Keratinocyte (primary cell): ENCODE measurements around the gene UGT2B10. TPM values are rescaled to one million over a fixed set of nuclear protein-coding genes. Genes with fewer than 3 reads are reported as not detected.

ENCODE experiments used
- DNase-seq: peaks from one replicate; pipeline ENCODE4 v3.0.0-alpha.2; 2011; ENCODE audit warnings: low read depth, missing footprints, low spot score
- FAIRE-seq: peaks from 2 replicates; lab custom pipeline; 2011; peaks lifted over from hg19 to GRCh38; lab: Jason Lieb, UNC
- H2AFZ ChIP-seq: 2 replicates; pipeline ENCODE4 v1.6.0; 2012; ENCODE audit warnings: low read length, control low read depth, inconsistent platforms; ENCODE audit not compliant: control insufficient read depth
- H3K27ac ChIP-seq: 2 replicates; pipeline ENCODE4 v1.5.1; 2011; ENCODE audit warnings: low read length; ENCODE audit not compliant: control insufficient read depth, insufficient read depth
- H3K27me3 ChIP-seq: 3 replicates; pipeline ENCODE4 v1.6.0; 2011; ENCODE audit warnings: low read length; ENCODE audit not compliant: control insufficient read depth, insufficient read depth; ENCODE audit errors: extremely low read depth
- H3K36me3 ChIP-seq, 2 experiments: 2 replicates in 1 of 2; 3 replicates in 1 of 2; pipeline ENCODE4 v1.5.1; 2011; ENCODE audit warnings: low read length in 2 of 2, mild to moderate bottlenecking in 1 of 2; ENCODE audit not compliant: control insufficient read depth in 2 of 2, insufficient read depth in 2 of 2; ENCODE audit errors: extremely low read depth in 1 of 2
- H3K4me1 ChIP-seq: 3 replicates; pipeline ENCODE4 v1.5.1; 2011; ENCODE audit warnings: low read length; ENCODE audit not compliant: control insufficient read depth, insufficient read depth; ENCODE audit errors: extremely low read depth
- H3K4me2 ChIP-seq: 3 replicates; pipeline ENCODE4 v1.6.0; 2011; ENCODE audit warnings: low read depth, low read length; ENCODE audit not compliant: control insufficient read depth, insufficient read depth; ENCODE audit errors: extremely low read depth
- H3K4me3 ChIP-seq, 3 experiments: fragments of 200-600 bp in 1 of 3; sonication (generic) in 1 of 3; 2 replicates in 2 of 3; 3 replicates in 1 of 3; pipeline ENCODE4 v1.5.1; 2011 to 2016; ENCODE audit warnings: low read length in 3 of 3, mild to moderate bottlenecking in 3 of 3, control low read depth in 2 of 3, inconsistent platforms in 1 of 3, low read depth in 1 of 3, mixed read lengths in 1 of 3, mixed run types in 1 of 3, moderate library complexity in 1 of 3; ENCODE audit not compliant: control insufficient read depth in 2 of 3, insufficient read depth in 2 of 3; ENCODE audit errors: extremely low read depth in 1 of 3
- H3K79me2 ChIP-seq: 2 replicates; pipeline ENCODE4 v1.6.0; 2012; ENCODE audit warnings: low read length; ENCODE audit not compliant: control insufficient read depth, insufficient read depth
- H3K9ac ChIP-seq: 3 replicates; pipeline ENCODE4 v1.6.0; 2011; ENCODE audit warnings: low read length; ENCODE audit not compliant: control insufficient read depth, insufficient read depth; ENCODE audit errors: extremely low read depth
- H3K9me1 ChIP-seq: 3 replicates; pipeline ENCODE4 v1.6.0; 2011; ENCODE audit warnings: low read length; ENCODE audit not compliant: control insufficient read depth, insufficient read depth; ENCODE audit errors: extremely low read depth
- H3K9me3 ChIP-seq: 2 replicates; pipeline ENCODE4 v1.5.1; 2012; ENCODE audit warnings: low read depth, low read length; ENCODE audit not compliant: control insufficient read depth
- H4K20me1 ChIP-seq: 3 replicates; pipeline ENCODE4 v1.6.0; 2011; ENCODE audit warnings: low read length; ENCODE audit not compliant: control insufficient read depth, insufficient read depth; ENCODE audit errors: extremely low read depth
- CTCF ChIP-seq, 3 experiments: IDR thresholded peaks in 1 of 3; conservative IDR thresholded peaks in 1 of 3; optimal IDR thresholded peaks in 1 of 3; 2 replicates in 2 of 3; 3 replicates in 1 of 3; pipeline versions ENCODE3 to v1.5.1; 2011; ENCODE audit warnings: low read length in 3 of 3, mild to moderate bottlenecking in 3 of 3, moderate library complexity in 2 of 3, control low read depth in 1 of 3, inconsistent platforms in 1 of 3; ENCODE audit not compliant: insufficient read depth in 2 of 3; ENCODE audit errors: extremely low read depth in 1 of 3
- EZH2 ChIP-seq: IDR thresholded peaks from one replicate; pipeline ENCODE4 v1.6.1; 2012; ENCODE audit warnings: inconsistent platforms, mild to moderate bottlenecking, low read length, moderate library complexity
- dilution Hi-C: fragments of 300-500 bp; cut with MboI; formaldehyde crosslinking; loops from one replicate; pipeline ENCODE4 v1.7.0; 2020; ENCODE audit warnings: low sequenced_read_pairs; ENCODE audit not compliant: extremely low pct_ligation_motif_present
- polyA plus RNA-seq, 5 experiments: library from polyadenylated mRNA; depleted of rRNA in 3 of 5; stranded (reverse) in 3 of 5; stranded (forward) in 1 of 5; unstranded in 1 of 5; fragments of >200 nt; gene quantifications; 1 replicate in 1 of 5; 2 replicates in 3 of 5; 3 replicates in 1 of 5; pipeline versions ENCODE4 v1.2.1 to v1.2.3, GENCODE V29; 2011 to 2012; ENCODE audit warnings: missing spikeins in 2 of 5, low read depth in 1 of 5, low replicate concordance in 1 of 5

UGT2B10 gene
- polyA plus RNA-seq, 1 donor (not counting 4 experiments of a cell fraction or from before 2014, with no cell fraction given) = not detected

- no peaks in the 10 kb centered on the region for H3K9me3 ChIP-seq
- H4K20me1 ChIP-seq = no peaks in the 10 kb centered on the region
- no peak overlapping the region for H3K9ac ChIP-seq
- no peak overlapping the region for H3K4me3 ChIP-seq
- H2AFZ ChIP-seq = no peak overlapping the region
- TF ChIP-seq EZH2 = no peak
- no peak for TF ChIP-seq CTCF (optimal IDR thresholded peaks at IDR 0.05 in 1 of 3, IDR thresholded peaks at IDR 0.05 in 1 of 3, conservative IDR thresholded peaks at IDR 0.05 in 1 of 3; ENCODE audit: extremely low read depth in 1 of 3, insufficient read depth in 2 of 3, low read length in 3 of 3)
- dilution Hi-C loops = no loop called here
- no peaks in the 10 kb centered on the region for H3K79me2 ChIP-seq
- DNase-seq (no peak), FAIRE-seq (no peak)
- no peaks in the 10 kb centered on the region for H3K27me3 ChIP-seq
- H3K4me1 ChIP-seq = no peaks in the 10 kb centered on the region
- H3K4me2 ChIP-seq = no peak overlapping the region
- H3K36me3 ChIP-seq = no peaks in the 10 kb centered on the region
- H3K9me1 ChIP-seq = no peaks in the 10 kb centered on the region
- H3K27ac ChIP-seq = no peak overlapping the region
Measured at GRCh38 chr4:68872643-68873502, 57.1 kb downstream of the UGT2B10 start.

DNA sequence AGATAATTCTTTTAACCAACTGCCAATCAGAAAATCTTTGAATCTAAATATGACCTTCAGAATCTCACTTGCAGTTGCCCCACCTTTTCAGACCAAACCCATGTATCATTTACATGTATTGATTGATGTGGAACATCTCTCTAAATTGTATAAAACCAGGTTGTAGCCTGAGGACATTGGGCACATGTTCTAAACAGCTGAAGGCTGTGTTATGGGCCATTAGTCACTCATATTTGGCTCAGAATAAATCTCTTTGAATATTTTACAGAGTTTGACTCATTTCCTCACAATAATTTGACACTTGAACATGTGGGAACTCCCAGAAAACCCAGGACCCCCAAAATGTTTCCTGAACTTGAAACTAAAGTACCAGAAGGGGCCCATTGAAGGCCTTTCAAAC lies 58.7 kb downstream of the UGT2B10 start:
- H3K79me2 ChIP-seq = no peaks in the 10 kb centered on the region
- H3K4me2 ChIP-seq = no peak overlapping the region
- H4K20me1 ChIP-seq = no peaks in the 10 kb centered on the region
- no peak for TF ChIP-seq EZH2
- dilution Hi-C loops = no loop called here
- DNase-seq (no peak), FAIRE-seq (no peak)
- H3K4me3 ChIP-seq = no peak overlapping the region
- H3K9me1 ChIP-seq = no peaks in the 10 kb centered on the region
- H3K27me3 ChIP-seq = no peaks in the 10 kb centered on the region
- no peak overlapping the region for H3K9ac ChIP-seq
- H3K27ac ChIP-seq = no peak overlapping the region
- no peak overlapping the region for H2AFZ ChIP-seq
- no peaks in the 10 kb centered on the region for H3K9me3 ChIP-seq
- no peaks in the 10 kb centered on the region for H3K4me1 ChIP-seq
- H3K36me3 ChIP-seq = no peaks in the 10 kb centered on the region
